Activated CD4-positive, alpha-beta memory T cell treated with anti-CD3 and anti-CD28 coated beads for 36 hours (primary cell): ENCODE measurements around the gene SCGN. TPM values are rescaled to one million over a fixed set of nuclear protein-coding genes. Genes with fewer than 3 reads are reported as not detected.

Experiments
- CTCF ChIA-PET: fragments of 350-600 bp; sonication (Branson Sonifier 250); formaldehyde crosslinking; loops from one replicate; lab custom pipeline; 2021; ENCODE audit warnings: antibody characterized with exemption, inconsistent platforms; lab: Charles Lee
- POLR2A ChIA-PET: fragments of 350-600 bp; sonication (Branson Sonifier 250); formaldehyde crosslinking; loops from one replicate; lab custom pipeline; 2021; ENCODE audit warnings: antibody characterized with exemption; lab: Charles Lee
- DNase-seq: peaks from one replicate; pipeline ENCODE4 v3.0.0-alpha.2; 2020
- H3K27ac Mint-ChIP-seq: one replicate; pipeline ENCODE4 v1.8.0; 2021; ENCODE audit warnings: mixed read lengths
- H3K27me3 Mint-ChIP-seq: one replicate; pipeline ENCODE4 v1.8.0; 2021; ENCODE audit warnings: mixed read lengths
- H3K36me3 Mint-ChIP-seq: one replicate; pipeline ENCODE4 v1.8.0; 2021; ENCODE audit warnings: mixed read lengths
- H3K4me1 Mint-ChIP-seq: one replicate; pipeline ENCODE4 v1.8.0; 2021; ENCODE audit warnings: low read depth, mixed read lengths
- H3K4me3 Mint-ChIP-seq: one replicate; pipeline ENCODE4 v1.8.0; 2021; ENCODE audit warnings: mild to moderate bottlenecking, mixed read lengths
- H3K9me3 Mint-ChIP-seq: one replicate; pipeline ENCODE4 v1.8.0; 2021; ENCODE audit warnings: mixed read lengths
- intact Hi-C: fragments of 100-400 bp; cut with micrococcal nuclease; formaldehyde crosslinking; loops from one replicate; pipeline ENCODE4 v1.15.1; 2023
- total RNA-seq, 2 experiments: library from RNA; stranded (reverse); gene quantifications; one replicate each; pipeline ENCODE4 v1.2.3, GENCODE V29; 2021

Gene SCGN
- total RNA-seq, 2 experiments from 2014 or later, result not detected

- intact Hi-C loops, result no loop called here
- POLR2A ChIA-PET, result no interaction called here
- H3K9me3 Mint-ChIP-seq, result no peaks in the 10 kb centered on the region
- CTCF ChIA-PET, result interaction anchor here (4.0 kb wide), 1 partner anchor 9 kb away, joined by 18 read pairs; no protein-coding TSS in a partner anchor
- H3K4me3 Mint-ChIP-seq, result no peak overlapping the region
- H3K36me3 Mint-ChIP-seq, result no peaks in the 10 kb centered on the region
- no peak for DNase-seq
- no peak overlapping the region for H3K27ac Mint-ChIP-seq
- no peaks in the 10 kb centered on the region for H3K4me1 Mint-ChIP-seq
- peaks cover 3% of the 10 kb centered on the region for H3K27me3 Mint-ChIP-seq
These were observed 58.3 kb downstream of the SCGN start for GRCh38 chr6:25710287-25710686.

GRCh38 chr6:25713824-25714223 is 61.8 kb downstream of the SCGN start:
- POLR2A ChIA-PET, result no interaction called here
- Mint-ChIP-seq H3K4me1 (no peaks in the 10 kb centered on the region), H3K9me3 (no peaks in the 10 kb centered on the region), H3K36me3 (no peaks in the 10 kb centered on the region), H3K27ac (no peak overlapping the region), H3K4me3 (no peak overlapping the region), H3K27me3 (peaks cover 3% of the 10 kb centered on the region)
- intact Hi-C loops, result no loop called here
- CTCF ChIA-PET, result interaction anchor here (1.0 to 1.2 kb wide), 2 partner anchors 290 to 448 kb away, joined by 3 read pairs; no protein-coding TSS in a partner anchor
- DNase-seq, result no peak

GRCh38 chr6:25714765-25715164 is 62.8 kb downstream of the SCGN start:
- Mint-ChIP-seq H3K27me3 (peaks cover 3% of the 10 kb centered on the region), H3K36me3 (no peaks in the 10 kb centered on the region), H3K9me3 (no peaks in the 10 kb centered on the region), H3K4me3 (no peak overlapping the region), H3K4me1 (no peaks in the 10 kb centered on the region), H3K27ac (no peak overlapping the region)
- POLR2A ChIA-PET, result no interaction called here
- DNase-seq, result no peak
- CTCF ChIA-PET, result interaction anchor here (0.6 to 1.2 kb wide), 3 partner anchors 105 to 449 kb away, joined by 3 read pairs; no protein-coding TSS in a partner anchor
- intact Hi-C loops, result loop anchor here (5.0 kb wide), 1 partner anchor 278 kb away; no protein-coding TSS in a partner anchor

- no peaks in the 10 kb centered on the region for H3K9me3 Mint-ChIP-seq
- H3K27ac Mint-ChIP-seq, result no peak overlapping the region
- H3K36me3 Mint-ChIP-seq, result no peaks in the 10 kb centered on the region
- peaks cover 7% of the 10 kb centered on the region for H3K27me3 Mint-ChIP-seq
- ChIA-PET CTCF (interaction anchor here (1.2 kb wide), 1 partner anchor 277 kb away, joined by 5 read pairs; no protein-coding TSS in a partner anchor), POLR2A (no interaction called here)
- intact Hi-C loops, result loop anchor here (5.0 kb wide), 1 partner anchor 277 kb away; no protein-coding TSS in a partner anchor
- no peak for DNase-seq
- H3K4me1 Mint-ChIP-seq, result no peaks in the 10 kb centered on the region
- H3K4me3 Mint-ChIP-seq, result no peak overlapping the region
These were observed 63.8 kb downstream of the SCGN start for GRCh38 chr6:25715794-25716193.

GRCh38 chr6:25717866-25718740 is 66.1 kb downstream of the SCGN start:
- no peaks in the 10 kb centered on the region for H3K36me3 Mint-ChIP-seq
- intact Hi-C loops, result loop anchor here (5.0 kb wide), 1 partner anchor 274 kb away; no protein-coding TSS in a partner anchor
- no peak for DNase-seq
- no peak overlapping the region for H3K4me3 Mint-ChIP-seq
- no peaks in the 10 kb centered on the region for H3K4me1 Mint-ChIP-seq
- peaks cover 14% of the 10 kb centered on the region for H3K27me3 Mint-ChIP-seq
- no peak overlapping the region for H3K27ac Mint-ChIP-seq
- no peaks in the 10 kb centered on the region for H3K9me3 Mint-ChIP-seq
- POLR2A ChIA-PET, result interaction anchor here (0.9 kb wide), 1 partner anchor 495 kb away, joined by 3 read pairs; no protein-coding TSS in a partner anchor
- CTCF ChIA-PET, result interaction anchor here (0.6 to 4.6 kb wide), 27 partner anchors 9 to 495 kb away, joined by 3 to 34 read pairs (median 4); a partner anchor contains a TSS

GRCh38 chr6:25726122-25726911 is 74.3 kb downstream of the SCGN start:
- peaks cover 22% of the 10 kb centered on the region for H3K27me3 Mint-ChIP-seq
- CTCF ChIA-PET, result interaction anchor here (2.4 kb wide), 1 partner anchor 8 kb away, joined by 12 read pairs; no protein-coding TSS in a partner anchor
- H3K9me3 Mint-ChIP-seq, result no peaks in the 10 kb centered on the region
- H3K4me1 Mint-ChIP-seq, result no peaks in the 10 kb centered on the region
- POLR2A ChIA-PET, result no interaction called here
- intact Hi-C loops, result no loop called here
- no peak for DNase-seq
- no peak overlapping the region for H3K4me3 Mint-ChIP-seq
- no peaks in the 10 kb centered on the region for H3K36me3 Mint-ChIP-seq
- no peak overlapping the region for H3K27ac Mint-ChIP-seq

GRCh38 chr6:25727028-25727427 is 75.0 kb downstream of the SCGN start:
- Mint-ChIP-seq H3K27ac (no peak overlapping the region), H3K27me3 (peaks cover 27% of the 10 kb centered on the region), H3K4me1 (no peaks in the 10 kb centered on the region), H3K9me3 (no peaks in the 10 kb centered on the region), H3K4me3 (no peak overlapping the region), H3K36me3 (no peaks in the 10 kb centered on the region)
- ChIA-PET POLR2A (no interaction called here), CTCF (interaction anchor here (2.4 kb wide), 1 partner anchor 9 kb away, joined by 12 read pairs; no protein-coding TSS in a partner anchor)
- intact Hi-C loops, result no loop called here
- no peak for DNase-seq

- Mint-ChIP-seq H3K27ac (no peak overlapping the region), H3K36me3 (no peaks in the 10 kb centered on the region), H3K4me3 (no peak overlapping the region), H3K4me1 (no peaks in the 10 kb centered on the region), H3K27me3 (peaks cover 36% of the 10 kb centered on the region), H3K9me3 (no peaks in the 10 kb centered on the region)
- CTCF ChIA-PET, result interaction anchor here (0.9 to 1.0 kb wide), 2 partner anchors 13 to 211 kb away, joined by 3 to 5 read pairs; no protein-coding TSS in a partner anchor
- no peak for DNase-seq
- intact Hi-C loops, result no loop called here
- POLR2A ChIA-PET, result no interaction called here
These were observed 78.9 kb downstream of the SCGN start for GRCh38 chr6:25730907-25731306.

- Mint-ChIP-seq H3K27ac (no peak overlapping the region), H3K36me3 (no peaks in the 10 kb centered on the region), H3K27me3 (peaks cover 42% of the 10 kb centered on the region), H3K9me3 (peaks cover 2% of the 10 kb centered on the region), H3K4me1 (no peaks in the 10 kb centered on the region), H3K4me3 (no peak overlapping the region)
- ChIA-PET POLR2A (no interaction called here), CTCF (interaction anchor here (0.9 to 1.0 kb wide), 2 partner anchors 14 to 210 kb away, joined by 3 to 5 read pairs; no protein-coding TSS in a partner anchor)
- intact Hi-C loops, result no loop called here
- no peak for DNase-seq
These were observed 79.7 kb downstream of the SCGN start for GRCh38 chr6:25731721-25732120.

GRCh38 chr6:25732468-25733198 is 80.6 kb downstream of the SCGN start:
- intact Hi-C loops, result no loop called here
- no peak overlapping the region for H3K27ac Mint-ChIP-seq
- no peak overlapping the region for H3K4me3 Mint-ChIP-seq
- peaks cover 48% of the 10 kb centered on the region for H3K27me3 Mint-ChIP-seq
- ChIA-PET CTCF (no interaction called here), POLR2A (no interaction called here)
- peaks cover 3% of the 10 kb centered on the region for H3K36me3 Mint-ChIP-seq
- H3K4me1 Mint-ChIP-seq, result no peaks in the 10 kb centered on the region
- H3K9me3 Mint-ChIP-seq, result peaks cover 7% of the 10 kb centered on the region
- DNase-seq, result no peak

- intact Hi-C loops, result no loop called here
- peaks cover 50% of the 10 kb centered on the region for H3K27me3 Mint-ChIP-seq
These were observed 83.2 kb downstream of the SCGN start for GRCh38 chr6:25735261-25735660.

More at GRCh38 chr6:25735261-25735660, 83.2 kb downstream of the SCGN start:
- H3K9me3 Mint-ChIP-seq, result peaks cover 7% of the 10 kb centered on the region
- H3K27ac Mint-ChIP-seq, result no peak overlapping the region
- no peak overlapping the region for H3K4me3 Mint-ChIP-seq
- POLR2A ChIA-PET, result no interaction called here
- H3K36me3 Mint-ChIP-seq, result peaks cover 3% of the 10 kb centered on the region
- no peaks in the 10 kb centered on the region for H3K4me1 Mint-ChIP-seq
- DNase-seq, result no peak
- CTCF ChIA-PET, result interaction anchor here (0.7 to 1.0 kb wide), 2 partner anchors 15 to 148 kb away, joined by 3 to 4 read pairs; no protein-coding TSS in a partner anchor
